Subcutaneous abdominal adipose tissue (tissue), 5 donors: ENCODE measurements around the gene TGM2.

Experiments
- H3K27ac ChIP-seq: one replicate; pipeline ENCODE4 v1.7.0; 2013; ENCODE audit warnings: low read depth, mild to moderate bottlenecking, inconsistent platforms, low read length, moderate library complexity
- H3K27me3 ChIP-seq, 5 donors: one replicate each; pipeline ENCODE4 v1.7.0; 2013; ENCODE audit warnings: low read length in 5 of 5, inconsistent platforms in 1 of 5; ENCODE audit not compliant: control insufficient read depth in 5 of 5, insufficient read depth in 4 of 5
- H3K36me3 ChIP-seq, 5 donors: one replicate each; pipeline ENCODE4 v1.7.0; 2013; ENCODE audit warnings: low read length in 5 of 5; ENCODE audit not compliant: control insufficient read depth in 5 of 5, insufficient read depth in 5 of 5
- H3K4me1 ChIP-seq, 5 donors: one replicate each; pipeline ENCODE4 v1.7.0; 2013; ENCODE audit warnings: low read length in 5 of 5, mild to moderate bottlenecking in 3 of 5, moderate library complexity in 1 of 5; ENCODE audit not compliant: control insufficient read depth in 5 of 5, insufficient read depth in 5 of 5
- H3K4me3 ChIP-seq, 5 donors: one replicate each; pipeline ENCODE4 v1.7.0; 2013; ENCODE audit warnings: low read length in 5 of 5, low read depth in 1 of 5
- H3K9ac ChIP-seq, 5 donors: one replicate each; pipeline ENCODE4 v1.7.0; 2013; ENCODE audit warnings: low read length in 5 of 5, mild to moderate bottlenecking in 4 of 5, moderate library complexity in 3 of 5
- H3K9me3 ChIP-seq, 5 donors: one replicate each; pipeline ENCODE4 v1.7.0; 2013; ENCODE audit warnings: low read length in 5 of 5; ENCODE audit not compliant: control insufficient read depth in 5 of 5
- donor health status: healthy.
- donor health status: healthy.
- donor health status: healthy.
- donor health status: healthy.
- donor health status: healthy.

Gene TGM2

DNA sequence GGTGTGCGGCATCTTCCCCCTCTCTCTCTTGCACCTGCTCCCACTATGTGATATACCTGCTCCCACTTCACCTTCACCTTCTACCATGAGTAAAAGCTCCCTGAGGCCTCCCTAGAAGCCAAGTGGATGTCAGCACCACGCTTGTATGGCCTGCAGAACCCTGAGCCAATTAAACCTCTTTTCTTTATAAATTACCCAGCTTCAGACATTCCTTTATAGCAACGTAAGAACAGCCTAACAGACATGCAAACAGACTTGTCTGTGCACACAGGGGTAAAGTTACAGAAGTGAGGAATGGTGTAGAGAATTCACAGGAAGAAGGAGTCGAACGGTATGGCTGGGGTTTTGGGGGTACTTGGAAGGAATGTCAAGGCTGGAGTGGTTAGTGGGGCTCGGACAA is 14.8 kb upstream of the TGM2 start:
- Histone ChIP-seq H3K27me3 (peaks cover 0 to 7% (median 2%) of the 10 kb centered on the region in 5 donors), H3K9ac (no peak overlapping the region), H3K36me3 (no peaks in the 10 kb centered on the region), H3K9me3 (peaks cover 0 to 6% (median 5%) of the 10 kb centered on the region in 5 donors), H3K27ac (no peak overlapping the region), H3K4me3 (no peak overlapping the region), H3K4me1 (peaks cover 0 to 7% (median 4%) of the 10 kb centered on the region in 5 donors)

GRCh38 chr20:38178581-38178980 is 13.5 kb upstream of the TGM2 start:
- Histone ChIP-seq H3K27me3 (peaks cover 0 to 9% (median 4%) of the 10 kb centered on the region in 5 donors), H3K4me1 (peaks cover 0 to 7% (median 4%) of the 10 kb centered on the region in 5 donors), H3K36me3 (no peaks in the 10 kb centered on the region), H3K9me3 (peaks cover 0 to 6% (median 5%) of the 10 kb centered on the region in 5 donors), H3K27ac (no peak overlapping the region), H3K4me3 (no peak overlapping the region), H3K9ac (no peak overlapping the region)

GRCh38 chr20:38178065-38178491 is 13.0 kb upstream of the TGM2 start:
- Histone ChIP-seq H3K9ac (no peak overlapping the region), H3K36me3 (no peaks in the 10 kb centered on the region), H3K9me3 (peaks cover 0 to 6% (median 5%) of the 10 kb centered on the region in 5 donors), H3K4me1 (peaks cover 0 to 7% (median 4%) of the 10 kb centered on the region in 5 donors), H3K27ac (no peak overlapping the region), H3K27me3 (peaks cover 0 to 9% (median 4%) of the 10 kb centered on the region in 5 donors), H3K4me3 (no peak overlapping the region)

- H3K27me3 ChIP-seq = peaks cover 0 to 10% (median 4%) of the 10 kb centered on the region in 5 donors
- H3K9ac ChIP-seq = no peak overlapping the region
- H3K4me3 ChIP-seq = no peak overlapping the region
- no peak overlapping the region for H3K27ac ChIP-seq
- no peaks in the 10 kb centered on the region for H3K36me3 ChIP-seq
- H3K9me3 ChIP-seq = peaks cover 0 to 2% (median 1%) of the 10 kb centered on the region in 5 donors
- H3K4me1 ChIP-seq = peaks cover 0 to 7% (median 4%) of the 10 kb centered on the region in 5 donors
Measured at GRCh38 chr20:38177201-38177600, 12.1 kb upstream of the TGM2 start.

GRCh38 chr20:38175304-38176180 is 10.5 kb upstream of the TGM2 start:
- Histone ChIP-seq H3K27ac (no peak overlapping the region), H3K9me3 (no peaks in the 10 kb centered on the region), H3K36me3 (no peaks in the 10 kb centered on the region), H3K4me1 (peaks cover 0 to 9% (median 4%) of the 10 kb centered on the region in 5 donors), H3K9ac (no peak overlapping the region), H3K4me3 (no peak overlapping the region), H3K27me3 (peaks cover 0 to 10% (median 5%) of the 10 kb centered on the region in 5 donors)

DNA sequence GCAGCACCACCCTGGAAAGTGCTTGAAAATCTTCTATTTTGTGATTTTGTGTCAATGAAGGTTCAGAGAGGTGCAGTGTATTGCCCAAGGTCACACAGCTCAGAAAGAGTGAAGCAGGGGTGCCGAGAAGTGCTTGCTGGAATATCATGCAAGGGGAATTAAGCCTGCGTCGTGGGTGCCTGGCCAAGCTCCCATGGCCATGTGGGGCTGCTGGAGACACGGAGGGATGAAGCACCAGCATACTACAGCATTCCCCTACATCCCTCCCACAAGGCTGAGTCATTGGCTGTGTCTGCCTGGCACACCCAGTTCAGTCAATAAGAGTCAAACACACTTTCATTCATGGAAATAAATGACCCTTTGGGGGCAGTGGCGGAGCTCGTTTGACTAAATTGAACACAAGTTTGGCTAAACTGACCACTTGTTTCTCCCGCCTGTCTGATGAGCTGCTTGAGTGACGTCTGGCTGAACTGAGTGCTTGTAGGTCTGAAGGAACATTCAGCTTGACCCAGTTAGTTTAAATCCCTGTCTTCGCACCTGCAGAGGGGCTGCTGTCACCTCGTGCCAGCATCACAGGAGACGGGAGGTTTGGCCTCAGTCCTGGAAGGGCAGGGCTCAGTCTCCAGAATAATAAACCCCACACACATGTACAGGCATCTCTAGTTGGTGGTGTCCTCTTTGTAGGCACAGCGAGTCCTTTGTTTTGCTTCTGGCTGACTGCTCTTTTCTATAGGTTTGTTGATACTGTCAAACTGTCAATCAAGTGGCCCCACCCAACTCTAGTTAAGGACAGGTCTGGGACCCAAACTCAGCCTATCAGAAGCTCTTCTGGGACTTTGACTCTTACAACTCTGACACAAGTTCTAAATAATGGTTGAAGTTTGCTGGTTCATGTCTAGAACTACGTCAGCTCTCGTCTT is 8.4 kb upstream of the TGM2 start:
- Histone ChIP-seq H3K4me1 (peaks cover 1 to 17% (median 11%) of the 10 kb centered on the region in 5 donors), H3K27me3 (peaks cover 0 to 10% (median 5%) of the 10 kb centered on the region in 5 donors), H3K9ac (no peak overlapping the region), H3K9me3 (no peaks in the 10 kb centered on the region), H3K4me3 (no peak overlapping the region), H3K27ac (no peak overlapping the region), H3K36me3 (no peaks in the 10 kb centered on the region)

DNA sequence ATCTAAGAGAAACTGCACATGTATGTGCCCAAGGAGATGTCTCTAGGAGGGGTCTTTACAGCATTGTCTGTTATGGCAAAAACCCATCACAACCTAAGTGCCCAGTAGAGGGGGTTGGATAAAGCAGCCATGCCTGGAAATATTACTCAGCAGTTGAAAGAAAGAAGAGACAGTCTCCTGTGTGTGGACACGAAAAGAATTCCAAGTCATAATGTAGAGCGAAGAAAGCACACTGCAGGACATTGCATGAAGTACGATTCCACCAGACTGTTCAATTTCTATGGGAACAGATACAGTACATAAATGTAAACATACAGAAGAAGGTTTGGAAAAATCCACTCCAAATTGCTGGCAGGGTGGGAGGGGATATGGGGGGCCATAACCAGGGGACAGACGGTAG is 7.3 kb upstream of the TGM2 start:
- no peaks in the 10 kb centered on the region for H3K9me3 ChIP-seq
- H3K27ac ChIP-seq = no peak overlapping the region
- H3K9ac ChIP-seq = no peak overlapping the region
- peaks cover 4 to 23% (median 18%) of the 10 kb centered on the region in 5 donors for H3K4me1 ChIP-seq
- peaks cover 0 to 10% (median 4%) of the 10 kb centered on the region in 5 donors for H3K27me3 ChIP-seq
- no peaks in the 10 kb centered on the region for H3K36me3 ChIP-seq
- H3K4me3 ChIP-seq = no peak overlapping the region

GRCh38 chr20:38171675-38172043 is 6.6 kb upstream of the TGM2 start:
- Histone ChIP-seq H3K27me3 (peaks cover 0 to 6% (median 4%) of the 10 kb centered on the region in 5 donors), H3K9me3 (no peaks in the 10 kb centered on the region), H3K9ac (no peak overlapping the region), H3K4me3 (no peak overlapping the region), H3K36me3 (no peaks in the 10 kb centered on the region), H3K4me1 (peaks cover 4 to 23% (median 18%) of the 10 kb centered on the region in 5 donors), H3K27ac (no peak overlapping the region)

DNA sequence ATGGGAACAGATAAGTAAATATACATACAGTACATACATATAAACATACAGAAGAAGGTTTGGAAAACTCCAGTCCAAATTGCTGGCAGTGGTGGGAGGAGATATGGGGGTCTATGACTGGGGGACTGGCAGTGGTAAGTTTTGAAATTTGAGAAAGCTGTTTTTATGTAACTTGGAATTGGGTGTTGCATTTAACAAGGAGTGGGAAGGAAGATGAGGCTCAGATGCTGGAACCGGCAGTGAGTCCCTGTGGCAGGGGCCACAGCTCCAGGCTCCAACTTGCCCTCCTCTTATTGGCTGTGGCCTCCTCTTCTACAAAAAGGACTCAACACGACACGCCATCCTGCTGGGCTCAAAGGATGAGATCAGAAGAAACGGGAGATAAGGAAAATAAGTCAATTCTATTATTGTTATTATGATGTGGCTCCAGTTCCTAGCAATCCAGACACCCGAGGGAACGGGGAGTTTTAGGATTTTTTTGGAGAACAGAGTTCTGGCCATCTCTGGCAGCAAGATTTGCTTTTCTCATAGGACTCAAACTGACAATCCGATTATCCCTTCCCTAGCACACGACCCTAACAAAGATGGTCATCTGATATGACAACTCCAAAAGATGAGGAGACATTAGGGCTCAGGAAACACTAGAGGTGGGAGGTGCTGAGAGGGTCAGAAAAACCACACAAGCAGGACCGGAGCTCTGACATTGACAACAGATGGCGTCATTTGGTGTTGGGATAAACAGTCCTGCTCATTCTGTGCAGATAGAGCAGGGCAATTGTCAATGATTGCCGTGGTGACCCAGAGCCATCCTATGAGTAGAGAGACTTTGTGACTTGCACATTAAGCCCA is 6.0 kb upstream of the TGM2 start:
- peaks cover 4 to 23% (median 18%) of the 10 kb centered on the region in 5 donors for H3K4me1 ChIP-seq
- no peaks in the 10 kb centered on the region for H3K36me3 ChIP-seq
- no peak overlapping the region for H3K9ac ChIP-seq
- no peak overlapping the region for H3K4me3 ChIP-seq
- H3K27ac ChIP-seq = no peak overlapping the region
- H3K27me3 ChIP-seq = peaks cover 0 to 6% (median 4%) of the 10 kb centered on the region in 5 donors
- H3K9me3 ChIP-seq = no peaks in the 10 kb centered on the region
